ENCODE results near the gene CCKAR. TPM values are rescaled to one million over a fixed set of nuclear protein-coding genes. Genes with fewer than 3 reads are reported as not detected.

The CCKAR gene
- total RNA-seq, 1 donor from 2014 or later, result not detected

DNA sequence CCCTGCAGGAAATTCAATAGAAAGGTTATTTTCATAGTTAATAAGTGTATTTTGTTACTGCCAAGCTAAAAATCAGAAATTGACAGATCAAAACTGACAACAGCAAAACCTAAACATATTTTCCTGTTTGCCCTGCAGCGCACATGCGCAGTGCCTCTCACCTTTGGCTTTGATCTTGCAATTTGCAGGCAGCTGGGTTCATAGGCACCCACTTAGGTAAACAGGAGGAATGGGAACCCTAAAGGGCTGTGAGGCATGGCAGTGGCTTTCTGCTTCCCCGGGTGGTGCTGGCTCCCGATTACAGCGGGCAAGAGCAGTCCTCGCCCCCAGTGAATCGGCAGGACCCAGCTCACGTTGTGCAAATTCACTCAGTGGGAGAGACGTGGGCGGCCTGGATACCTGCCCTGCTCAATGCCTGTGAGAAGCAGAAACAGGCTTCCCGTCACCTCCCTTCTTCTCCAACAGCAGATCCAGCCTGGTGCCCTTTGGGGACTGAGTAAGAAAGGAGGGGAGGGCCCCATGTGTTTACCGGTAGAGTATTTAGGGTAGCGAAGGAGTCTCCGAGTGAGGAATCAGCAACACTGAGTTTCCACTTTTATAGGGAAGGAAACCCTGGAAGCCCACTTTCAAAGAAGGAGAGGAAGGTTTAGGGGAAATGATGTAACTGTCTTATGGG, 25.7 kb downstream of the CCKAR start:
- no peaks in the 10 kb centered on the region for H3K4me1 Mint-ChIP-seq (ENCODE audit: low read depth)
- intact Hi-C loops (cut with micrococcal nuclease), result no loop called here

DNA sequence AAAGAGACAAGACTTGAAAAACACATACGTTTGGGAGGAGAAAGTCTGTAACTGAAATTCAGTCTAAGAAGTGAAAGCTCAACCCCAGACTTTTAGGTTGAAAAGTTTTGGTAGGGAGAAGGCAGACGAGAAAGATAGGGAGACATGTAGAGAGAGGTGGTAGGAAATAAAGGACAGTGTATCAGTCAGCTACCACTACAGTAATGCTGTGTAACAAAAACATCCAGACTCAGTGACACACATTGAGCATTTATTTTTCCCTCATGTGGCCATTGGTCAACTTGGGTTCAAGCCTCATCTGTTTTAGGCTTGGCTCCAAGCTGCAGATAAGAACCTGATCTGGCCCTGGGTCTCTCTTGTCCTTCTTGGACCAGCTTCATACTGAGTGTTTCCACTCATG, 26.9 kb downstream of the CCKAR start:
- Mint-ChIP-seq H3K4me1 (ENCODE audit: low read depth) (peaks cover 7% of the 10 kb centered on the region), H3K36me3 (ENCODE audit: low read depth) (no peaks in the 10 kb centered on the region), H3K9me3 (no peaks in the 10 kb centered on the region), H3K4me3 (ENCODE audit: low read depth) (no peak overlapping the region), H3K27me3 (ENCODE audit: low read depth) (peaks cover 10% of the 10 kb centered on the region), H3K27ac (no peak overlapping the region)
- intact Hi-C loops (cut with micrococcal nuclease), result no loop called here
- DNase-seq (ENCODE audit: low spot score), result no peak

More for the DNA sequence above, 25.7 kb downstream of the CCKAR start:
- DNase-seq (ENCODE audit: low spot score), result no peak
- peaks cover 16% of the 10 kb centered on the region for H3K27me3 Mint-ChIP-seq (ENCODE audit: low read depth)
- no peak overlapping the region for H3K4me3 Mint-ChIP-seq (ENCODE audit: low read depth)
- H3K36me3 Mint-ChIP-seq (ENCODE audit: low read depth), result no peaks in the 10 kb centered on the region
- no peak overlapping the region for H3K27ac Mint-ChIP-seq
- H3K9me3 Mint-ChIP-seq, result no peaks in the 10 kb centered on the region

GRCh38 chr4:26462874-26463273, 27.4 kb downstream of the CCKAR start:
- no peak overlapping the region for H3K4me3 Mint-ChIP-seq (ENCODE audit: low read depth)
- peaks cover 12% of the 10 kb centered on the region for H3K4me1 Mint-ChIP-seq (ENCODE audit: low read depth)
- no peak overlapping the region for H3K27ac Mint-ChIP-seq
- intact Hi-C loops (cut with micrococcal nuclease), result no loop called here
- H3K36me3 Mint-ChIP-seq (ENCODE audit: low read depth), result no peaks in the 10 kb centered on the region
- peaks cover 10% of the 10 kb centered on the region for H3K27me3 Mint-ChIP-seq (ENCODE audit: low read depth)
- no peaks in the 10 kb centered on the region for H3K9me3 Mint-ChIP-seq
- no peak for DNase-seq (ENCODE audit: low spot score)

DNA sequence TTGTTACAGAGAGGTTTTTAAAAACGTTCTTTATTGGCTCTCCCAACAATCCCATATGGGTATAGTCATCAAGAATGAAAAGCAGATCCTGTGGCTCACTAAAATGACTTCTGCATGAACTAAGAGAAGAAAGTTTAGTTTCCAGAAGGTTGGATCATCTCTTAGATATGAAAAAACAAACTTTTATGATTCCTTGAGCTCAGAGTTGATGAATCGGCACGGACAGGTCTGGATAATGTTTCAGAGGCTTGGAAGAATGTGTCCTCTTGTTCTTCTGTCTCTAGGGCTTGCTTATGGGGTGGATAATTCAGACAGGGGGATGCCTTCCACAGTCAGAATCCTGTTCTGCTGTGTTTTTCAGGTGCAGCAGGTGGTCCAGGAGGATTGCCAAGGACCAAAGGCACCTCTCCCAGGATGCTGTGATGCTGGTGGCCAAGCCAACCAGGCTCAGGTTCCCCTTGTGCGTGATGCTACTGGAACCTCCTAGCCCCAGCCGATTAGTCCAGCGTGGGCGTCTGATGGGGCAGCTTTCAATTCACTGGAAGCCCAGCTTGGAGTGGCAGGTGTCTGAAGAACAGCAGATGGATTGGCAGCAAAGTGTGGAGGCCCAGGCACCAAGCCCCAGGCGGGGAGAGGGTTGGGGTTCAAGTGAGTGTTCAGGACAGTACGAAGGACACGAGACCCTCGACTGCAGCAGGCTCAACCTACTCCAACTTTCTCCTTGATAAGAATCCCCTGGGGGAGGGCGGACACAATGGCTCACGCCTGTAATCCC, 30.3 kb downstream of the CCKAR start:
- no peaks in the 10 kb centered on the region for H3K36me3 Mint-ChIP-seq (ENCODE audit: low read depth)
- no peak overlapping the region for H3K27ac Mint-ChIP-seq
- H3K4me1 Mint-ChIP-seq (ENCODE audit: low read depth), result peaks cover 12% of the 10 kb centered on the region
- no peak for DNase-seq (ENCODE audit: low spot score)
- H3K27me3 Mint-ChIP-seq (ENCODE audit: low read depth), result peaks cover 12% of the 10 kb centered on the region
- intact Hi-C loops (cut with micrococcal nuclease), result loop anchor here (1.0 to 10.0 kb wide), 4 partner anchors 125 to 550 kb away; partner anchors contain the start of genes STIM2 and TBC1D19
- no peaks in the 10 kb centered on the region for H3K9me3 Mint-ChIP-seq
- H3K4me3 Mint-ChIP-seq (ENCODE audit: low read depth), result no peak overlapping the region

DNA sequence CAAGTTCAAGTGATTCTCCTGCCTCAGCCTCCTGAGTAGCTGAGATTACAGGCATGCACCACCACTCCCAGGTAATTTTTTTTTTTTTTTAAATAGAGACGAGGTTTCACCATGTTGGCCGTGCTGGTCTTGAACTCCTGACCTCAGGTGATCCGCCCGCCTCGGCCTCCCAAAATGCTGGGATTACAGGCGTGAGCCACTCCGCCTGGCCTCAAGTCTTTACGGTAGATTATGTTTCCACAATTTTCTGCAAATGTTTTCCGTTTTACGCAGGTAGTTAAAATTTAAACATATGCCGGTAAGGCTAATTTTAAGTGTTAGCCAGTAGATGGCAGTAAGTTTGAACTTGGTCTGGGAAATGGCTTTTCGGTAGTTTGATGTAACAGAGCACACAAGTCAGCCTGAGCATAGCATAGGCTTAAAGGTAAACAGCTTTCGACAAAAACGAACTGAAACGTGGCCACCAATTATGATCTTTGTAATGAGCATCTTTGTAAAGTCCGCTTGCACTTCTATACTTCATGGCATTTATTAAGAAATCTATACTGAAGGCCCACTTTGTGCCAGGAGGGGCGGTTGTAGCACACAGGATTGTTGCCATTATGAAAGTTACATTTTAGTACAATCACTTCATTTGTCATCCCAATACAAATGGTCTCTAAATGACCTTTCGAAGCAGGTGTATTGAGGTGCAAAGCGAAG, 31.1 kb downstream of the CCKAR start:
- Mint-ChIP-seq H3K36me3 (ENCODE audit: low read depth) (no peaks in the 10 kb centered on the region), H3K27ac (no peak overlapping the region), H3K4me3 (ENCODE audit: low read depth) (no peak overlapping the region), H3K4me1 (ENCODE audit: low read depth) (peaks cover 12% of the 10 kb centered on the region), H3K27me3 (ENCODE audit: low read depth) (peaks cover 11% of the 10 kb centered on the region), H3K9me3 (no peaks in the 10 kb centered on the region)
- intact Hi-C loops (cut with micrococcal nuclease), result loop anchor here (1.0 to 10.0 kb wide), 4 partner anchors 126 to 551 kb away; partner anchors contain the start of genes STIM2 and TBC1D19
- no peak for DNase-seq (ENCODE audit: low spot score)

GRCh38 chr4:26458157-26458561, 32.1 kb downstream of the CCKAR start:
- intact Hi-C loops (cut with micrococcal nuclease), result loop anchor here (2.0 to 10.0 kb wide), 3 partner anchors 127 to 407 kb away; partner anchors contain the start of genes STIM2 and TBC1D19
- Mint-ChIP-seq H3K27ac (no peak overlapping the region), H3K9me3 (no peaks in the 10 kb centered on the region), H3K4me3 (ENCODE audit: low read depth) (no peak overlapping the region), H3K27me3 (ENCODE audit: low read depth) (peaks cover 7% of the 10 kb centered on the region), H3K36me3 (ENCODE audit: low read depth) (no peaks in the 10 kb centered on the region), H3K4me1 (ENCODE audit: low read depth) (peaks cover 12% of the 10 kb centered on the region)
- DNase-seq (ENCODE audit: low spot score), result no peak

GRCh38 chr4:26457412-26457811, 32.9 kb downstream of the CCKAR start:
- no peak for DNase-seq (ENCODE audit: low spot score)
- intact Hi-C loops (cut with micrococcal nuclease), result loop anchor here (10.0 kb wide), 2 partner anchors 127 to 407 kb away; partner anchors contain the start of genes STIM2 and TBC1D19
- no peak overlapping the region for H3K4me3 Mint-ChIP-seq (ENCODE audit: low read depth)
- H3K4me1 Mint-ChIP-seq (ENCODE audit: low read depth), result peaks cover 12% of the 10 kb centered on the region
- no peak overlapping the region for H3K27ac Mint-ChIP-seq
- H3K9me3 Mint-ChIP-seq, result no peaks in the 10 kb centered on the region
- peaks cover 5% of the 10 kb centered on the region for H3K27me3 Mint-ChIP-seq (ENCODE audit: low read depth)
- no peaks in the 10 kb centered on the region for H3K36me3 Mint-ChIP-seq (ENCODE audit: low read depth)

DNA sequence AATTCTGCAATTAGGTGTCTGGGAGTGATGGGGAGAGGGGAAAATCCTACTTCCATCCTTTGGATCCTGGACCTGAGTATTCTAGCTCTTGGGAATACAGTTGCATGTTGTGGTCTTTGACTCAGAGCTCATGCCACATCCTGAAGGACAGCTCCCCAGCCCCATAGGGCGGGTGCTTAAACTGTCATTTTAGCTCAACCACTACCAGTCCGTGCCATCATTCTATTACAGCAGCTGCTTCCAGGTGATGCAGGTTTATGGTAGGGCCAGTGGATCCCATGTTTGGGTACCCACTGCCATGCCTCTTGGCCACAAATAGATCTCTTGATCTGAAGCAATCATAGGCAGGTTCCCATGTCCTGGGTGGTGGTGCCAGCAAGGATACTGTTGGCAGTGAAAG, 34.7 kb downstream of the CCKAR start:
- no peaks in the 10 kb centered on the region for H3K9me3 Mint-ChIP-seq
- no peak overlapping the region for H3K4me3 Mint-ChIP-seq (ENCODE audit: low read depth)
- intact Hi-C loops (cut with micrococcal nuclease), result loop anchor here (10.0 kb wide), 2 partner anchors 129 to 409 kb away; partner anchors contain the start of genes STIM2 and TBC1D19
- H3K27ac Mint-ChIP-seq, result no peak overlapping the region
- H3K36me3 Mint-ChIP-seq (ENCODE audit: low read depth), result no peaks in the 10 kb centered on the region
- DNase-seq (ENCODE audit: low spot score), result no peak
- peaks cover 12% of the 10 kb centered on the region for H3K4me1 Mint-ChIP-seq (ENCODE audit: low read depth)
- H3K27me3 Mint-ChIP-seq (ENCODE audit: low read depth), result peaks cover 5% of the 10 kb centered on the region

- DNase-seq (ENCODE audit: low spot score), result no peak
- Mint-ChIP-seq H3K9me3 (no peaks in the 10 kb centered on the region), H3K27me3 (ENCODE audit: low read depth) (peaks cover 5% of the 10 kb centered on the region), H3K4me3 (ENCODE audit: low read depth) (no peak overlapping the region), H3K4me1 (ENCODE audit: low read depth) (peaks cover 12% of the 10 kb centered on the region), H3K36me3 (ENCODE audit: low read depth) (no peaks in the 10 kb centered on the region), H3K27ac (no peak overlapping the region)
- intact Hi-C loops (cut with micrococcal nuclease), result loop anchor here (10.0 kb wide), 2 partner anchors 130 to 410 kb away; partner anchors contain the start of genes STIM2 and TBC1D19
These were observed 35.3 kb downstream of the CCKAR start for GRCh38 chr4:26454961-26455360.

- no peak overlapping the region for H3K4me3 Mint-ChIP-seq (ENCODE audit: low read depth)
- intact Hi-C loops (cut with micrococcal nuclease), result loop anchor here (10.0 kb wide), 2 partner anchors 132 to 412 kb away; partner anchors contain the start of genes STIM2 and TBC1D19
- H3K9me3 Mint-ChIP-seq, result no peaks in the 10 kb centered on the region
- no peak for DNase-seq (ENCODE audit: low spot score)
- H3K27ac Mint-ChIP-seq, result no peak overlapping the region
- H3K27me3 Mint-ChIP-seq (ENCODE audit: low read depth), result peaks cover 7% of the 10 kb centered on the region
- no peaks in the 10 kb centered on the region for H3K36me3 Mint-ChIP-seq (ENCODE audit: low read depth)
- no peaks in the 10 kb centered on the region for H3K4me1 Mint-ChIP-seq (ENCODE audit: low read depth)
These were observed 37.4 kb downstream of the CCKAR start for GRCh38 chr4:26452565-26453531.

- H3K27ac Mint-ChIP-seq, result no peak overlapping the region
- no peaks in the 10 kb centered on the region for H3K9me3 Mint-ChIP-seq
- no peaks in the 10 kb centered on the region for H3K4me1 Mint-ChIP-seq (ENCODE audit: low read depth)
- H3K4me3 Mint-ChIP-seq (ENCODE audit: low read depth), result no peak overlapping the region
- intact Hi-C loops (cut with micrococcal nuclease), result loop anchor here (10.0 kb wide), 2 partner anchors 133 to 413 kb away; partner anchors contain the start of genes STIM2 and TBC1D19
- DNase-seq (ENCODE audit: low spot score), result no peak
- peaks cover 5% of the 10 kb centered on the region for H3K27me3 Mint-ChIP-seq (ENCODE audit: low read depth)
- no peaks in the 10 kb centered on the region for H3K36me3 Mint-ChIP-seq (ENCODE audit: low read depth)
These were observed 38.7 kb downstream of the CCKAR start for GRCh38 chr4:26451597-26451996.

All from activated T-helper 2 cell treated with anti-CD3 and anti-CD28 coated beads, Interferon-gamma antibody, Interleukin-2, Interleukin-4, amounts not matched to agents 10 μg/mL and 5 μg/mL and 100 μg/mL, durations not matched to agents 14 hours and 24 hours and 36 hours (primary cell).